ENCODE data around the gene DYNC1LI1.

GRCh38 chr3:32596282-32596908 lies 25.7 kb upstream of the DYNC1LI1 start:
- TF ChIP-seq CTCF (IDR thresholded peaks at IDR 0.05): no peak
- no peak for TF ChIP-seq POLR2A (IDR thresholded peaks at IDR 0.05)

All from Peyer's patch (tissue), 4 donors.